GM18870 (cell line): ENCODE results near the gene ADGRV1.
"Not testable (repeated sequence)": the region's sequence is repeated elsewhere in the genome, so short reads cannot be mapped to it uniquely, and the experiment has no call there.

Experiments
- ATAC-seq: cut with Tn5 transposase; IDR thresholded peaks from one replicate; pipeline ENCODE4 v1.9.1; 2021; ENCODE audit warnings: moderate library complexity; ENCODE audit not compliant: unreplicated experiment

ADGRV1 gene

DNA sequence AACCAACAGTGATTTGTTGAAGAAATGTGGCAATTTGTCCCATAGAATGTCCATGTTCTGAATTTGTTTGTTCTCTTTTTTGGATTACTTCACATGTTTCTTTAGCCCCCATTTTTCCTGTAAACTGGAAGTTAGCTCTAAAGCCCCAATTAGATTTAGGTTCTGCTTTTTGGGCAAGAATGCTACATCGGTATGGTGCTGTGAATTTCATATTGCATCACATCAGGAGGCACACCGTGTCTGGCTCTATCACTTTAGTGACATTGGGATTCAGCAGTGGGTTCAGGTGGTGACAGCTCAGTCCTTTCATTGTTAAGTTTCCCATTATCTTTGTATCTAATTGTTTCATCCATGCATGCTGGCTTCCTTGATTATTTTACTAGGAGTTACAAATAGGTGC lies 27.9 kb downstream of the ADGRV1 start:
- no peak for ATAC-seq

DNA sequence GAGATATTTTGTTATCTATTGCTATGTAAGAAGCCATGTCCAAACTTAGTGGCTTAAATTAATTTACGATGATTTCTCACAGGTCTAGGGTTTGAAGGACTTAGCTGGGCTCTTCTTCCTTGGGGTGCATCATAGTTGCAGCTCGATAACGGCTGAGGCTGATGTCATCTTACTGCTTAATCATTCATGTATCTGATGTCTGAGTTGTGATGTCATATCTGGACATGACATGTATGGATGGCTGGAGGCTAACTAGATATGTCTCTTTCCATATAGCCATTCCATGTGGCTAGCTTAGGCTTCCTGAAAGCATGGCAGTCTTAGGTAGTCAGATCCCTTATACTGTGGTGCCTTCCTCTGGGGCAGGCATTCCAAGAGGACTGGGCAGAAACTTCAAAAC lies 31.6 kb downstream of the ADGRV1 start:
- ATAC-seq: no peak

DNA sequence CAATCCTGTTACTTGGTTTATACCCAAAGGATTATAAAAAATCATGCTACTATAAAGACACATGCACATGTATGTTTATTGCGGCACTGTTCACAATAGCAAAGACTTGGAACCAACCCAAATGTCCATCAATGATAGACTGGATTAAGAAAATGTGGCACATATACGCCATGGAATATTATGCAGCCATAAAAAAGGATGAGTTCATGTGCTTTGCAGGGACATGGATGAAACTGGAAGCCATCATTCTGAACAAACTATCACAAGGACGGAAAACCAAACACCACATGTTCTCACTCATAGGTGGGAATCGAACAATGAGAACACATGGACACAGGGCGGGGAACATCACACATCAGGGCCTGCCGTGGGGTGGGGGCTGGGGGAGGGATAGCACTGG lies 34.5 kb downstream of the ADGRV1 start:
- not testable (repeated sequence) for ATAC-seq

DNA sequence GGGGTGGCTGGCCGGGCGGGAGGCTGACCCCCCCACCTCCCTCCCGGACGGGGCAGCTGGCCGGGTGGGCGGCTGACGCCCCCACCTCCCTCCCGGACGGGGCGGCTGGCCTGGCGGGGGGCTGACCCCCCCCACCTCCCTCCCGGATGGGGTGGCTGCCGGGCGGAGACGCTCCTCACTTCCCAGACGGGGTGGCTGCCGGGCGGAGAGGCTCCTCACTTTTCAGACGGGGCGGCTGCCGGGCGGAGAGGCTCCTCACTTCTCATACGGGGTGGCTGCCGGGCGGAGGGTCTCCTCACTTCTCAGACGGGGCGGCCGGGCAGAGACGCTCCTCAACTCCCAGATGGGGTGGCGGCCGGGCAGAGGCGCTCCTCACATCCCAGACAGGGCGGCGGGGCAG lies 37.2 kb downstream of the ADGRV1 start:
- ATAC-seq: not testable (repeated sequence)

DNA sequence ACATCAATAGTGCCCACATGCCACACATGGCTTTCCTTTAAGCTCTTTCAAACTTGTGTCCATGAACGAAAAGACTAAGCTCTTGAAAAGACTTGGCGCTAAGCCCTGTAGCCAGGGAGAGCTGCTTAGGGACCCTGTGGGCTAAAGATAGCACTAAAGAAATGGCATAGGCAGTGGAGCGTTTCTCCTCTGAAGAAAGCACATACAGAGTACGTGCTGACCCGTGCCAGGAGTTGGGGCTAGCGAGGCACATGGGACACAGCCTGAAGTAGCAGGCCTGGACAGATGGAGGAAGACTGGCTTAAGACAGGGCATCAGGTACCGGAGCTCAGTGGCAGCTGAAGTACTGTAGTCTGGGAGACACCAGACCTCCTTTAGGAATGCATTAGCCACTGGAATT lies 39.7 kb downstream of the ADGRV1 start:
- no peak for ATAC-seq

DNA sequence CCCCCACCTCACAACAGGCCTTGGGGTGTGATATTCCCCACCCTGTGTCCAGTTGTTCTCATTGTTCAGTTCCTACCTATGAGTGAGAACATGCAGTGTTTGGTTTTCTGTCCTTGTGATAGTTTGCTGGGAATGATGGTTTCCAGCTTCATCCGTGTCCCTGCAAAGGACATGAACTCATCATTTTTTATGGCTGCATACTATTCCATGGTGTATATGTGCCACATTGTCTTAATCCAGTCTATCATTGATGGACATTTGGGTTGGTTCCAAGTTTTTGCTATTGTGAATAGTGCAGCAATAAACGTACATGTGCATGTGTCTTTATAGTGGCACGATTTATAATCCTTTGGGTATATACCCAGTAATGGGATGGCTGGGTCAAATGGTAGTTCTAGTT lies 41.7 kb downstream of the ADGRV1 start:
- ATAC-seq: not testable (repeated sequence)

DNA sequence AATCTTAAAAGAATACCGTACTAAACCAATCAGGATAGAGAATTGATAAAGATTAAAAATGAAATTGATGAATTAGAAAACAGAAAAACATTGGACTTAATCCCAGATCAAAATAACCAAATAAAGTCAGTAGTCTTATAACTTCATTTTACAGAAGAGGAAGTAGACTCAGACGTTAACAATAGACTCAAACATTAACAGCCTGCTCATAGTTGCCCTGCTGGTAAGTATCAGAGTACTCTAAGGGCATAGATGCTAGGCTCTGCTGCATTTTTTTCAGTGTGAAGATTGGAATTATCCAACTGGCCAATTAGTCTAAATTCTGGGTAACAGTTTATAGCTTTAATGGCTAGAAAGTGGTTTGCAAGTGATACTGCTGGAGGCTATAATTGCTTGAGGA lies 42.9 kb downstream of the ADGRV1 start:
- no peak for ATAC-seq

DNA sequence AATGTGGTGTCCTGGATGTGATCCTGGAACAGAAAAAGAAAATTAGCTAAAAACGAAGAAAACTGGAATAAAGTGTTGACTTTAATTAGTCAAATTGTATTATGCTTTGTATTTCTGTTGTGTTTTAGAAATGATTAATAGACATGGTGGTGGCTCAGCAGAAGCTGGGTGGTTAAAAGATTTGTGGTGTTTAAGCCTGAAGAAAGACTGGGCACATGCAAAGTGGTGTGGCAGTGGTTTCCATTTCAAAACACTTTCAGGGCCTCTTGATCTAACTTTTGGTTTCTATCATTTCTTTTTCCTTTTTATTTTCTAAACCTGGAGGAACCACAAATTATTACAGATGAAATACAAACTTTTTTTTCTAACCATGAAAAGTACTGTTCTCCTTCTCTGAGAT lies 44.1 kb downstream of the ADGRV1 start:
- peak; percentile 72 for ATAC-seq

DNA sequence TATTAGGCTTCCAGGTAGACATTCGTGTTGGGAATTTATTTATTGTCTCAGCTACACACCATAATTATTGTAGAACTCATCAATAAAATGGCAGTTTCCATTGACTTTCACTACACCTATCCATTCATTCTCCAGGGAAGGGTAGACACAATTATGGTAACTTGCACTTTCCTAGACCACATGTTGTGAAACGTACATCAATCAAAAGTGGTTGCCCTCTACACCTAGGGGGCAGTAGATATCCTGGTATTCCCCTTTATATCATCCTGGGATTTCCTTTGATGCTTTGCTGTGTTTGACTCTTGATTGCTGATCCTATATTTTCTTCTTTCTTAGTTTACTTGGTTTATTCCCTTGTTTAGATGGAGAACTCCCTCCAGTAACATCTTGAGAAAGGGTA lies 47.9 kb downstream of the ADGRV1 start:
- no peak for ATAC-seq

DNA sequence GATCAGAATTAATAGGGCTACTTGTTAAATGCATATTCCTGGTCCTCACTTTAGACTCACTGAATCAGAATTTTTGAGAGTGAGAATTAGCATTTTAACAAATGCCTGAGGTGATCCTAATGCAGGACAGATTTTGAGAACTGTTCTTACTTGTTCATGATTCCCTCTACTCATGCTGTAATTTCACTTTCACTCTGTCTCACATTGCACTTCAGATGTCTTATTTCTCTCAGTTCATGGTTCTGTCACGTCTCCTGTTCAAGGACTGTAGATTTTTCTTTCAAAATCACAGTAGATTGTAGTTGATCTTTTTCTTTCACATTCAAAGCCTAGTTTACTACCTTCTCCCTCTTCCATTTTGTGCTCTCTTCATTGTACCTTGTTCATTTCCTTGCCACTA lies 54.3 kb downstream of the ADGRV1 start:
- peak; percentile 97 for ATAC-seq

DNA sequence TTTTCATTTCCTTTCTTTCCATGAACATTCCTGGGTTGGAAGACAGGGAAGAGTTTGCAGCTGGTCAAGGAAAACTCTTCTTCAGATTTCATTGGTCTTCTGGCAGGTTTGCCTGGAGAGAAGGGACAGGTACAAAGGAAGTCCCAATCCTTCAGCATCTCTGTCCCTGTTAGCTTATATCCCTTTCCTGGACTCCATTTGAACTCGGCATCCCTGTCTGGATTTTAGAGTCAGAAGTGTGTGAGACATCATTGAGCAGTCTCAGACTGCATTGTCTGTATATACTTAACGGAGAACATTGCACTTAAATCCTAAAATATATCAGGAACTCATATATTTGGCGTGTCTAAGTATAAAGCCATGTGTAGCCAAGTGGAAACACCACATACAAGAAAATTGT lies 54.9 kb downstream of the ADGRV1 start:
- ATAC-seq: no peak

DNA sequence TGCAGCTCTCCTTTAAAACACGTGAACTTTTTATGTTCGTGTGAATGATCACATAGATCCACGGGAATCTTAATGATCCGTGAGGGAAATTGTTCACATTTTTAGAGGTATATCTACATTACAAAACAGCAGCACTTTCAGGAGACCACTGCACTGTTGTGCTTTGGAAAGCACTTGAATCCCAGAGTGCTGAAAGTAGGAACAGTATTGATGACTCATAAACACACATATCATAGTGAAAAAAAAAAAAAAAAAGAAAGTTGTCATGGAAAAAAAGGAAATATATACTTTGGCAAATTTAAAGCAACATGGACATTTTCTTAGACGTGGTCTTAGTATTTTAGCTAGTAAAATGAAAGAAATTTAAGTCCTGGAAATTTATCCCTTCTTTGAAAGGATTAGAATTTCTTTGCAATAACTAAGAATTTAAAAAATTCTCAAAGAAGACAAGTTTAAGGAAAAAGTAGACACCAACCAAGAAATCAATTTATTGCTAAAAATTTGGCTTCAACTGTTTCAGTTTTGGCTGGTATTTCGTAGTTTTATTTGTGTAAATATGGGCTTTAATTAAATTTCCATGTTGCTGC lies 55.4 kb downstream of the ADGRV1 start:
- ATAC-seq: no peak

DNA sequence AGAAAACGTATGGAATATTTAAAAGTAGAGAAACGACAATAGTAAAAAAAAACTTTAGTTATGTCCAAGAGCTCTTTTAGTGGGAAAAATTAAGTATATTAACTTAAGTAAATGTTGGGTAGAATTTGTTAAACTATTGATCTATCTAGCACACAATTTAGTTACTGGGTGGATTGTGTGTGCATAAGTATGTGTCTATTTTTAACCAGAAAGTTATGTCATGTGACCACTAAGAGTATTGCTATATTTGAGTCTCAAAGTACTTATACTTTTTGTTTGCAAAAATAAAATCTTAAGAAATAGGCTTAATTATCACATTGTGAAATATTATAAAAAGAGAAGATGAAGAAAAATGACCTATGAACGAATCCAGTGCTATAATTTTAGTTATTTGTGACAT lies 56.8 kb downstream of the ADGRV1 start:
- no peak for ATAC-seq

DNA sequence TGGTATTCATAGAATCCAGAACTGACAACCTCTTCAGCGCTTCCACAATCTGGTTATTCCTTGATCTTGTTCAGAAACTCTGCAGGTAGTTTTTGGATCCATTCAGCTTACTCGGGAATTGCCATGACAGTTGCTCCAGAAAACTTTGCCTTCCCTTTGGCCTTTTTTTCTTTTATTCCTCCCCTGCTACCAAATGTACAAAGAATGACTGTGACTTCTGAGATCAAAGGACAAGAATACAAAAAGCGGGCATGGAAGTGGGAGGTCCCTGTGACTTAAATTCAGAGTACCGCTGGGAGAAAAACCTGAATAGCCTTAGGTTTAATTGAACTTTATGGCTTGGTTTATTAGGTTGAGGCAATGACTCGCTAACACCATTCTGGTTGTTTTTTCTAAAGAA lies 59.5 kb downstream of the ADGRV1 start:
- no peak for ATAC-seq

DNA sequence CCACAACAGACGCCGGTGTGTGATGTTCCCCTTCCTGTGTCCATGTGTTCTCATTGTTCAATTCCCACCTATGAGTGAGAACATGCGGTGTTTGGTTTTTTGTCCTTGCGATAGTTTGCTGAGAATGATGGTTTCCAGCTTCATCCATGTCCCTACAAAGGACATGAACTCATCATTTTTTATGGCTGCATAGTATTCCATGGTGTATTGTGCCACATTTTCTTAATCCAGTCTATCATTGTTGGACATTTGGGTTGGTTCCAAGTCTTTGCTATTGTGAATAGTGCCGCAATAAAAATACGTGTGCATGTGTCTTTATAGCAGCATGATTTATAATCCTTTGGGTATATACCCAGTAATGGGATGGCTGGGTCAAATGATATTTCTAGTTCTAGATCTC lies 61.2 kb downstream of the ADGRV1 start:
- ATAC-seq: not testable (repeated sequence)

DNA sequence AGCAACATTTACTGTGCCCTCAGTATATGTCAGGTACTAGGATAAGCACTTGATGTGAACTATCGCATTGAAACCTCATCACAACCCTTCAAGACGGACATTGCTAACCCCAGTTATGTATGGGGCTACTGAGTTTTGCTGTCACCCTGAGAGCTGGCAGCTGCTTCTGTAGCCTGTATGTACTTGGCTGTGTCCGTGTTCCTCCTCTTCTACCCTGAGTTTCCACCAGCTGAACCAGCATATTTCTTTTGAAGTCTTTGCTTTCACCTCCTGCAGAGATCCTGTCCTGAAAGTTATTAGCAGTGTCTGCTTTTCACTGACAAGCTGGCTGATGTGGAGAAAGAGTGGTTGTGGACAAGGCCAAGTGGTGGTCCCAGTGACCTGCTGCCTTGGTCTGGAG lies 63.3 kb downstream of the ADGRV1 start:
- no peak for ATAC-seq

DNA sequence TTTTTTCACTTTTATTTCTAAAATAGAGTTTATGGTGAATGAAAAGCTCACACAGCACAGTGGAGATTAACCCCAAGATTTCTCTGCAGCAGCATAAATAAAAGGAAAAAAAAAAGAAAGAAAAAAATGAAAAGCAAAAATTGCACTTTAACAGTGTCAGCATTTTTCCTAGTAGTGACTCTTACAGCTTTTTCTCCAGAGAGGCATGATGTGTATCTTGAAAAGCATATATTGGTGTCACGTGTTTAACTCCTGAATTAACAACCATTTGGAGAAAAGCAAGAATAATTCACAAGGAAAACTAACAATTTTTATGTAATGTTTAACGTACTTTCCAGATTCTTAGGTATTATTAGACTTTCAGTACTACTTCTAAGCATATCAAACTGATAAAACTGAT lies 67.9 kb downstream of the ADGRV1 start:
- no peak for ATAC-seq

DNA sequence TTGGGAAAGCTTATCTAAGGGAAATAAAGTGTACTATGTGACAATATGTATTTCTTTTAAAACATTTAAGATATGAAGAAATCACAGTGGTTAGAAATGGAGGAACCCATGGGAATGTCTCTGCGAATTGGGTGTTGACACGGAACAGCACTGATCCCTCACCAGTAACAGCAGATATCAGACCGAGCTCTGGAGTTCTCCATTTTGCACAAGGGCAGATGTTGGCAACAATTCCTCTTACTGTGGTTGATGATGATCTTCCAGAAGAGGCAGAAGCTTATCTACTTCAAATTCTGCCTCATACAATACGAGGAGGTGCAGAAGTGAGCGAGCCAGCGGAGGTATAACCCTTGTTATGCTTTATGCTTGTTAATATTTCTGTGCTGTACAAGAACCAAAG lies 69.9 kb downstream of the ADGRV1 start:
- no peak for ATAC-seq

DNA sequence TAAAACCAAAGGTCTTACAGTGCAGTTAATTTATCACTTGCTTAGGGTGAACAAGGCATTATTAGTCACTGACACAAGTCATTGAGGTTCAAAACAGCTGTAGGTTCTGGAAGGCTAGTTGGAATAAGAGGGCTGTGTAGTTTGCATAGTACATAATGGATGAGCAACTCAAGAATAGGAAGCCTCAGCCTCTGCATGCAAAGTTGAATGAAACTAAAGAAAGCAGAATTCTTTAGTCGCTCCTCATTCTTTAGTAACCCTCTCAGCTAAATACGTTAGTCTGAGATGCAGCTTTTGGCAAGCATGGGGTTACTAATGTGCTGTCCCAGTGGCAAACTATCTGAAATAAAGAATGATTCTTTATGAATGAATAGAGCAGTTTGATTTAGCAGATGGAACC lies 74.2 kb downstream of the ADGRV1 start:
- no peak for ATAC-seq

DNA sequence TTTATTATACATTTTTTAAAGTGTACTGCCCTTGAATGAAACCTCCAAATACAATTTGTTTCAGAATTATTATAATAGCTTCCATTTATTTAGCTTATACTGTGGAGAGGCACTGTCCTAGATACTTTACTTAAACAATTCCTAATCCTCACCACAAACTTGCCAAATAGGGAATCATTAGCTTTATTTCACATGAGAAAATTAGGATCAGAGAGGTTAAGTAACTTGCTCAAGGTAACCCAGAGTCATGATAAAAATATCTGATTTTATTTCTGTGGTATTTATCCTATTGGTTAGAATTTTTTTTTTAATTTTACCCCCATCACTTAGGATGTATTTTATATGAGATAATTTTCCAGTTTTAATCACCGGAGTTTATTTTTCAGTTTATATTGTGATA lies 78.4 kb downstream of the ADGRV1 start:
- no peak for ATAC-seq

DNA sequence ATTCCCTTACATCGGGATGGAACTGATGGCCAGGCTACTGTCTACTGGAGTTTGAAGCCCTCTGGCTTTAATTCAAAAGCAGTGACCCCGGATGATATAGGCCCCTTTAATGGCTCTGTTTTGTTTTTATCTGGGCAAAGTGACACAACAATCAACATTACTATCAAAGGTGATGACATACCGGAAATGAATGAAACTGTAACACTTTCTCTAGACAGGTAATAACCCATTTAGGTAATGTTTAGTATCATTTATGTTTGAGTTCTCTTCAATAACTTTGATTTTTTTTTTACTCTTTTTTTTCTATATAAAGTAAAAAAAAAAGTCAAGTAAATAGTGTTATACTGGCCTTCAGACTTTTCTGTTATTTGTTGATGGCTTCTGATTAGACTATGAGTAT lies 79.1 kb downstream of the ADGRV1 start:
- no peak for ATAC-seq

DNA sequence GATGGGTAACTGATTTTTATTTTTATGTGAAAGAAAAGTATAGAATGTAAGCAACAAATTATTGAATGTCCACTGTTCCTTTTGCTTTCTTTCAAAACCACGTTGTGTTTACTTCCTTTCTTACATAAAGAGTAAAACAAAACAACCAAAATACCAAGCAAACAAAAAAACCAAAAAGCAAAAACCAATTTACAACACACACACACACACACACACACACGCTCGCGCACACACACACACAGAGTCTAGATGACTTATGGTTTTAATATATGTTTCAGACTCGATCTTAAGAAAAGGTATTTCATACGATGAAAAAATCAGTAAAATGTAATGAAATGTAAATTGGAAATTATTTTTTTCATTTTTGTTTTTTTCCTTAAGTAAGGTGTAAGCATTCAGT lies 80.3 kb downstream of the ADGRV1 start:
- no peak for ATAC-seq

DNA sequence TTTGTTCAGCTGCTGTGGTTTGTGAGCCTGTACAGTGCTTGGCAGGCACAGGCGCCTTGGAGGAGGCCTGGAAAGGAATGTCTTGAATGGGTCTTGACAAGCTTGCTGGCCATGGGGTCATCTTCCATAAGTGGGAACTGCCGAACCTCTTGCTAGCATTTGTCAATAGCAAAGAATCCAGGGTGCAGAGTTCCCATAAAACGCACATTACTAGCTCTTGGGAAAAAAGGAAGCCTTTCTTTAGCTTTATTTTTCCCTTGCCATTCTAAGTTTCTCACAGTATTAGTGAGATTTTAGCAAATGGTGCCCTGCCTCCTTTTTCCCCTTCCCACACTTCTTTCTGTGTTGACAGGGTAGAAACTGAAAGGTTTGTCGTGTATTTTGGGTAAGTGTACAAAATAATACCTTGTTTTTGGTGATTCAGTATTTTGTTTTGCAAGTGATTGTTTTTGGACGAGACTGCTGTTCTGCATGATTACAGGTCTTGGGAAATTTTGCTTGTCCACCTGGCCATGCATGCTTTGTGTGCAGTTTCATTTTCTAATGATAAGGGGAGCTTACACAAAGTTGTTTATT lies 82.0 kb downstream of the ADGRV1 start:
- peak; percentile 61 for ATAC-seq
